ENCODE measurements around the gene STMN3.

STMN3 gene

DNA sequence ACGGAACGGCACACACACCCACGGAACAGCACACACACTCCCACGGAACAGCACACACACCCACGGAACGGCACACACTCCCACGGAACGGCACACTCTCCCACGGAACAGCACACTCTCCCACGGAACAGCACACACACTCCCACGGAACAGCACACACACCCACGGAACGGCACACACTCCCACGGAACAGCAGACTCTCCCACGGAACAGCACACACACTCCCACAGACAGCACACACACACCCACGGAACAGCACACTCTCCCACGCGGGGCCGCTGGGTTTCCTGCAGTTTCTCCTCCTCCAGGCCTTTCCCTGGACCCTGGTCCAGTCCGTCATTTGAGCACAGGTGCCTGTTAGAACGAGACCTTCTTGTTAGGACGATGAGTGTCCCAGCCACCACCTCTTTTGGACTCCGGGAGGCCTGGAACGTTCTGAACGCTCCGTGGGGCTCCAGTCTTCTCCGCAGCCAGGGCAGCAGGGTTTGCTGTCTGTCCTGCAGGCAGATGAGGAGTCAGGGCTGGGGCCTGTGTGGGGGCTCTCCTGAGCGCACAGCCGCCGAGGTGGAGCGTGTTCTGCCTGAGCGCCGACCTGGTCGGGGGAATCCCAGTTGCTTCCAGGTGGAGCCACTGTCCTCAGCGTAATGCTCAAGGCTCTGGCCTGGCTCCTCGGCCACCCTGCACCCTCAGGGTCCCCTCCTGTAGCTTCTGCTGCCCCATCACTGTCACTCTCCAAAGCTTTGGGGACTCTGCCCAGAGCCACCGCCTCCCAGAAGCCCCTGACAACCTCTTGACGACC is 25.6 kb upstream of the STMN3 start:
- Histone ChIP-seq H3K4me2 (no peak overlapping the region), H3K36me3 (ENCODE audit: insufficient read depth) (no peaks in the 10 kb centered on the region), H3K4me3 (IDR thresholded peaks at IDR 0.05; ENCODE audit: insufficient read depth, low read depth, low read length) (no peak overlapping the region), H3K4me1 (ENCODE audit: low read depth, poor library complexity, severe bottlenecking) (no peaks in the 10 kb centered on the region), H3K27me3 (ENCODE audit: insufficient read depth, low read depth) (no peaks in the 10 kb centered on the region), H3K9ac (no peak overlapping the region), H3K27ac (no peak overlapping the region), H3K79me2 (ENCODE audit: insufficient read depth, low read depth) (no peaks in the 10 kb centered on the region), H4K20me1 (ENCODE audit: insufficient read depth) (no peaks in the 10 kb centered on the region), H2AFZ (ENCODE audit: low read depth) (no peak overlapping the region)
- TF ChIP-seq, protein P1, sequence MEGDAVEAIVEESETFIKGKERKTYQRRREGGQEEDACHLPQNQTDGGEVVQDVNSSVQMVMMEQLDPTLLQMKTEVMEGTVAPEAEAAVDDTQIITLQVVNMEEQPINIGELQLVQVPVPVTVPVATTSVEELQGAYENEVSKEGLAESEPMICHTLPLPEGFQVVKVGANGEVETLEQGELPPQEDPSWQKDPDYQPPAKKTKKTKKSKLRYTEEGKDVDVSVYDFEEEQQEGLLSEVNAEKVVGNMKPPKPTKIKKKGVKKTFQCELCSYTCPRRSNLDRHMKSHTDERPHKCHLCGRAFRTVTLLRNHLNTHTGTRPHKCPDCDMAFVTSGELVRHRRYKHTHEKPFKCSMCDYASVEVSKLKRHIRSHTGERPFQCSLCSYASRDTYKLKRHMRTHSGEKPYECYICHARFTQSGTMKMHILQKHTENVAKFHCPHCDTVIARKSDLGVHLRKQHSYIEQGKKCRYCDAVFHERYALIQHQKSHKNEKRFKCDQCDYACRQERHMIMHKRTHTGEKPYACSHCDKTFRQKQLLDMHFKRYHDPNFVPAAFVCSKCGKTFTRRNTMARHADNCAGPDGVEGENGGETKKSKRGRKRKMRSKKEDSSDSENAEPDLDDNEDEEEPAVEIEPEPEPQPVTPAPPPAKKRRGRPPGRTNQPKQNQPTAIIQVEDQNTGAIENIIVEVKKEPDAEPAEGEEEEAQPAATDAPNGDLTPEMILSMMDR (conservative IDR thresholded peaks at IDR 0.05; ENCODE audit: low read depth, low read length), result no peak

DNA sequence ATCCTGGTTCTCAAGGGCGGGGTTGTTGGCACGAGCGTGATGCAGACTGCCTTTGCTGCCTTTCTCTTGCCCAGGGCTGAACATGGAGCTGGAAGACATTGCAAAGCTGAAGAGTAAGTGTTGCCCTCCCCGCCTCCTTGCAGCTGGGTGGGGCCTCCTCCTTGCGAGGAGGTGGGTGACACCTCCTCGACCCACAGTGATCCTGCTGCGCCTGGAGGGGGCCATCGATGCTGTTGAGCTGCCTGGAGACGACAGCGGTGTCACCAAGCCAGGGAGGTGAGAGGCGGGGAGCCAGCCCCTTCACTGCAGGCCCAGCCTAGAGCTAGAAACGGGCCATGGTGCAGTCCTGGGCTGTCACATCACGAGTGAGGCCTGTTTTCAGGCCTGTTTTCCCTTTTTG is 24.8 kb upstream of the STMN3 start:
- Histone ChIP-seq H3K4me1 (ENCODE audit: low read depth, poor library complexity, severe bottlenecking) (no peaks in the 10 kb centered on the region), H4K20me1 (ENCODE audit: insufficient read depth) (no peaks in the 10 kb centered on the region), H3K4me3 (IDR thresholded peaks at IDR 0.05; ENCODE audit: insufficient read depth, low read depth, low read length) (no peak overlapping the region), H3K27me3 (ENCODE audit: insufficient read depth, low read depth) (no peaks in the 10 kb centered on the region), H2AFZ (ENCODE audit: low read depth) (no peak overlapping the region), H3K79me2 (ENCODE audit: insufficient read depth, low read depth) (no peaks in the 10 kb centered on the region), H3K9ac (no peak overlapping the region), H3K4me2 (no peak overlapping the region), H3K36me3 (ENCODE audit: insufficient read depth) (no peaks in the 10 kb centered on the region), H3K27ac (no peak overlapping the region)
- TF ChIP-seq, protein P1 (conservative IDR thresholded peaks at IDR 0.05; ENCODE audit: low read depth, low read length), result no peak

DNA sequence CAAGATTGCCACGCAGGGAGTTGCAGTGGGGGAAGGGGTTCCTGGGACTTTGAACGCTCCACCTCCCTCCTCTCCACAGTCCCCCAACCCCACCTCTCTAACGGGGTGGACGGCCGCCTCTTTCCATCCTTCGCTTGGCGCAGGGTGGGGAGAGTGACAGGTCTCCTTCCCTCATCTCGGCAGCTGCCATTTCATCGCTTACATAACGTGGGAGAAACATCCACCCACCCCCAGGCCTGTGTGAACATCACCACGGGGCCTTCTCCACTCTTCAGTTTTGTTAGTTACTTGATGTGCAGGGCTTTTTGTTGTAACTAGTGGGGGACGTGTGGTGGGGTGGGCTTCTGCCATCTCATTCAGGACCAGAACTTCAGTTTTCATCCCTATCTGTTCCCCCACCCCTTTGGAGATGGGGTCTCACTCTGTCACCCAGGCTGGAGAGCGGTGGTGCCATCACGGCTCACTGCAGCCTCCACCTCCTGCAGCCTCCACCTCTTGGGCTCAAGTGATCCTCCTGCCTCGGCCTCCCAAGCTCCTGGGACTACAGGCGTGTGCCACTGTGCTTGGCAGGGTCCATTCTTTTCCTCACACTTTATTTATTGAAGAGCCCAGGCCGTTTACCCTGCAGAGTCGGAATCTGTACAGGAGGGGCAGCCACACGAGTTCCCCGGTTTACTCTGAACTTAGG is 22.6 kb upstream of the STMN3 start:
- H4K20me1 ChIP-seq (ENCODE audit: insufficient read depth), result no peaks in the 10 kb centered on the region
- H3K36me3 ChIP-seq (ENCODE audit: insufficient read depth), result no peaks in the 10 kb centered on the region
- no peak overlapping the region for H2AFZ ChIP-seq (ENCODE audit: low read depth)
- no peaks in the 10 kb centered on the region for H3K27me3 ChIP-seq (ENCODE audit: insufficient read depth, low read depth)
- H3K79me2 ChIP-seq (ENCODE audit: insufficient read depth, low read depth), result no peaks in the 10 kb centered on the region
- H3K4me3 ChIP-seq (IDR thresholded peaks at IDR 0.05; ENCODE audit: insufficient read depth, low read depth, low read length), result no peak overlapping the region
- TF ChIP-seq, protein P1 (conservative IDR thresholded peaks at IDR 0.05; ENCODE audit: low read depth, low read length), result no peak
- no peak overlapping the region for H3K27ac ChIP-seq
- H3K4me2 ChIP-seq, result no peak overlapping the region
- H3K4me1 ChIP-seq (ENCODE audit: low read depth, poor library complexity, severe bottlenecking), result no peaks in the 10 kb centered on the region
- no peak overlapping the region for H3K9ac ChIP-seq

DNA sequence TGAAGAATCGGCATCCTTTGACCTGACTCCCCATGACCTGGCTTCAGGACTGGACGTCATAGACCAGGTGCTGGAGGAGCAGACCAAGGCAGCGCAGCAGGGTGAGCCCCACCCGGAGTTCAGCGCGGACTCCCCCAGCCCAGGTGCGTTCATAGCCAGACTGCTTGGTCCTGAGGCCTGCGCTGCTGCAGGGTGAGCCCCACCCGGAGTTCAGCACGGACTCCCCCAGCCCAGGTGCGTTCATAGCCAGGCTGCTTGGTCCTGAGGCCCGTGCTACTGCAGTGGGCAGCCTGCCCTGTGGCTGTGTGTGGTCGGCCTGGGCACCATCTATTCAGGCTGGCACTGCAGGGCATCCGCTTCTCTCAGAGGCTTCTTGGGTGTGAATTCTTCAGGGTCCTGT is 20.7 kb upstream of the STMN3 start:
- H4K20me1 ChIP-seq (ENCODE audit: insufficient read depth), result no peaks in the 10 kb centered on the region
- no peaks in the 10 kb centered on the region for H3K79me2 ChIP-seq (ENCODE audit: insufficient read depth, low read depth)
- H3K36me3 ChIP-seq (ENCODE audit: insufficient read depth), result no peaks in the 10 kb centered on the region
- no peak overlapping the region for H3K4me2 ChIP-seq
- no peak overlapping the region for H2AFZ ChIP-seq (ENCODE audit: low read depth)
- H3K9ac ChIP-seq, result no peak overlapping the region
- TF ChIP-seq, protein P1 (conservative IDR thresholded peaks at IDR 0.05; ENCODE audit: low read depth, low read length), result no peak
- H3K27me3 ChIP-seq (ENCODE audit: insufficient read depth, low read depth), result no peaks in the 10 kb centered on the region
- no peaks in the 10 kb centered on the region for H3K4me1 ChIP-seq (ENCODE audit: low read depth, poor library complexity, severe bottlenecking)
- no peak overlapping the region for H3K4me3 ChIP-seq (IDR thresholded peaks at IDR 0.05; ENCODE audit: insufficient read depth, low read depth, low read length)
- no peak overlapping the region for H3K27ac ChIP-seq
